HepG2 (cell line): Measurements from ENCODE around the gene DDR1. TPM values are rescaled to one million over a fixed set of nuclear protein-coding genes. Genes with fewer than 3 reads are reported as not detected.
A peak's percentile ranks its signal among the peaks of the same experiment; 100 is the strongest.

Experiments
- ARNT ChIP-seq: fragments of 450-650 bp; IDR thresholded peaks from 2 replicates; pipeline ENCODE4 v1.6.1; 2017
- CENPT ChIP-seq: sonication (generic); formaldehyde crosslinking; IDR thresholded peaks from 2 replicates; pipeline ENCODE4 v1.8.0; 2022; ENCODE audit warnings: low read depth, mild to moderate bottlenecking, moderate library complexity, missing genetic modification reagents
- JARID2 ChIP-seq: sonication (generic); formaldehyde crosslinking; IDR thresholded peaks from 2 replicates; pipeline ENCODE4 v1.8.1; 2023; ENCODE audit warnings: missing genetic modification reagents, inconsistent platforms; ENCODE audit not compliant: insufficient replicate concordance
- MEF2D ChIP-seq: sonication (generic); formaldehyde crosslinking; IDR thresholded peaks from 2 replicates; pipeline ENCODE4 v1.5.1; 2020; ENCODE audit warnings: mild to moderate bottlenecking, missing genetic modification reagents
- MEIS2 ChIP-seq: sonication (generic); formaldehyde crosslinking; IDR thresholded peaks from 2 replicates; pipeline ENCODE4 v1.9.0; 2021; ENCODE audit warnings: mild to moderate bottlenecking, missing genetic modification reagents
- MYC ChIP-seq: sonication (generic); formaldehyde crosslinking; IDR thresholded peaks from 2 replicates; pipeline ENCODE4 v1.9.0; 2021; ENCODE audit warnings: missing genetic modification reagents, borderline replicate concordance
- NFATC3 ChIP-seq: sonication (generic); formaldehyde crosslinking; IDR thresholded peaks from 2 replicates; pipeline ENCODE4 v1.5.1; 2020; ENCODE audit warnings: mild to moderate bottlenecking, missing genetic modification reagents
- PAF1 ChIP-seq: IDR thresholded peaks from 2 replicates; pipeline ENCODE4 v1.6.1; 2016; ENCODE audit warnings: missing genetic modification reagents, missing compliant biosample characterization
- SCMH1 ChIP-seq: sonication (generic); formaldehyde crosslinking; IDR thresholded peaks from 2 replicates; pipeline ENCODE4 v1.9.0; 2021; ENCODE audit warnings: missing genetic modification reagents, mild to moderate bottlenecking, borderline replicate concordance
- THAP11 ChIP-seq: IDR thresholded peaks from 2 replicates; pipeline ENCODE4 v1.6.1; 2016; ENCODE audit warnings: missing biosample characterization, missing genetic modification reagents
- TP53 ChIP-seq: sonication (generic); formaldehyde crosslinking; conservative IDR thresholded peaks from 2 replicates; pipeline ENCODE4 v1.4.0; 2020; ENCODE audit warnings: missing genetic modification reagents
- ZBTB1 ChIP-seq: sonication (generic); formaldehyde crosslinking; IDR thresholded peaks from 2 replicates; pipeline ENCODE4 v1.4.0; 2020; ENCODE audit warnings: missing genetic modification reagents, borderline replicate concordance
- ZFP82 ChIP-seq: sonication (generic); formaldehyde crosslinking; IDR thresholded peaks from 2 replicates; pipeline ENCODE4 v1.5.1; 2020; ENCODE audit warnings: mild to moderate bottlenecking, missing genetic modification reagents, borderline replicate concordance
- ZNF33B ChIP-seq: sonication (generic); formaldehyde crosslinking; IDR thresholded peaks from 2 replicates; pipeline ENCODE4 v1.5.1; 2020; ENCODE audit warnings: mild to moderate bottlenecking, missing genetic modification reagents
- ZNF354B ChIP-seq: sonication (generic); formaldehyde crosslinking; IDR thresholded peaks from 2 replicates; pipeline ENCODE4 v1.8.0; 2022; ENCODE audit warnings: mild to moderate bottlenecking, missing genetic modification reagents
- ZNF556 ChIP-seq: sonication (generic); formaldehyde crosslinking; IDR thresholded peaks from 2 replicates; pipeline ENCODE4 v1.4.0; 2020; ENCODE audit warnings: mild to moderate bottlenecking, missing genetic modification reagents, borderline replicate concordance
- ZNF720 ChIP-seq: sonication (generic); formaldehyde crosslinking; IDR thresholded peaks from 2 replicates; pipeline ENCODE4 v1.4.0; 2020; ENCODE audit warnings: missing genetic modification reagents
- ZNF816 ChIP-seq: sonication (generic); formaldehyde crosslinking; IDR thresholded peaks from 2 replicates; pipeline ENCODE4 v1.8.0; 2022; ENCODE audit warnings: missing genetic modification reagents, mild to moderate bottlenecking, borderline replicate concordance
- ZNF879 ChIP-seq: sonication (generic); formaldehyde crosslinking; IDR thresholded peaks from 2 replicates; pipeline ENCODE4 v1.8.1; 2023; ENCODE audit warnings: missing genetic modification reagents
- polyA plus RNA-seq, 8 experiments: library from polyadenylated mRNA; depleted of rRNA in 3 of 8; stranded (reverse) in 7 of 8; unstranded in 1 of 8; fragments of >200 nt; fragmentation: Illumina TruSeq in 4 of 8; extraction: Trizol in 4 of 8; gene quantifications; 2 replicates each; pipeline versions ENCODE4 v1.2.1 to v1.2.3, GENCODE V29; 2011 to 2016; ENCODE audit warnings: low read depth in 4 of 8, missing spikeins in 1 of 8, mixed read lengths in 1 of 8; ENCODE audit not compliant: insufficient read depth in 1 of 8
- total RNA-seq, 5 experiments: library from RNA; depleted of rRNA; stranded (reverse); fragments of >200 nt; fragmentation: Illumina TruSeq; extraction: Trizol; gene quantifications; 2 replicates each; pipeline ENCODE4 v1.2.3, GENCODE V29; 2016; ENCODE audit warnings: low read depth in 1 of 5
- TF ChIP-seq, protein P1 (sequence below): conservative IDR thresholded peaks from 2 replicates; pipeline ENCODE4 v1.6.1; 2018; ENCODE audit warnings: missing genetic modification reagents
- TF ChIP-seq, protein P2 (sequence below): sonication (generic); formaldehyde crosslinking; IDR thresholded peaks from 2 replicates; pipeline ENCODE4 v1.5.0; 2020; ENCODE audit warnings: mild to moderate bottlenecking, low read depth, missing genetic modification reagents, borderline replicate concordance
- TF ChIP-seq, protein P3 (sequence below): sonication (generic); formaldehyde crosslinking; IDR thresholded peaks from 2 replicates; pipeline ENCODE4 v1.5.1; 2020; ENCODE audit warnings: missing genetic modification reagents, mild to moderate bottlenecking, borderline replicate concordance
- TF ChIP-seq, protein P4 (sequence below): sonication (generic); formaldehyde crosslinking; IDR thresholded peaks from 2 replicates; pipeline ENCODE4 v1.4.0; 2020; ENCODE audit warnings: mild to moderate bottlenecking, missing genetic modification reagents, borderline replicate concordance
- TF ChIP-seq, protein P5 (sequence below): sonication (generic); formaldehyde crosslinking; IDR thresholded peaks from 2 replicates; pipeline ENCODE4 v1.8.1; 2023; ENCODE audit warnings: missing genetic modification reagents, mild to moderate bottlenecking, borderline replicate concordance
- TF ChIP-seq, protein P6 (sequence below): sonication (generic); formaldehyde crosslinking; IDR thresholded peaks from 2 replicates; pipeline ENCODE4 v1.4.0; 2020; ENCODE audit warnings: mild to moderate bottlenecking, missing genetic modification reagents

Gene DDR1
- total and polyA plus RNA-seq, 2 of the 13 experiments (the other 11 are each of a cell fraction or from before 2014, with no cell fraction given): 16.7 to 20.2 TPM

DNA sequence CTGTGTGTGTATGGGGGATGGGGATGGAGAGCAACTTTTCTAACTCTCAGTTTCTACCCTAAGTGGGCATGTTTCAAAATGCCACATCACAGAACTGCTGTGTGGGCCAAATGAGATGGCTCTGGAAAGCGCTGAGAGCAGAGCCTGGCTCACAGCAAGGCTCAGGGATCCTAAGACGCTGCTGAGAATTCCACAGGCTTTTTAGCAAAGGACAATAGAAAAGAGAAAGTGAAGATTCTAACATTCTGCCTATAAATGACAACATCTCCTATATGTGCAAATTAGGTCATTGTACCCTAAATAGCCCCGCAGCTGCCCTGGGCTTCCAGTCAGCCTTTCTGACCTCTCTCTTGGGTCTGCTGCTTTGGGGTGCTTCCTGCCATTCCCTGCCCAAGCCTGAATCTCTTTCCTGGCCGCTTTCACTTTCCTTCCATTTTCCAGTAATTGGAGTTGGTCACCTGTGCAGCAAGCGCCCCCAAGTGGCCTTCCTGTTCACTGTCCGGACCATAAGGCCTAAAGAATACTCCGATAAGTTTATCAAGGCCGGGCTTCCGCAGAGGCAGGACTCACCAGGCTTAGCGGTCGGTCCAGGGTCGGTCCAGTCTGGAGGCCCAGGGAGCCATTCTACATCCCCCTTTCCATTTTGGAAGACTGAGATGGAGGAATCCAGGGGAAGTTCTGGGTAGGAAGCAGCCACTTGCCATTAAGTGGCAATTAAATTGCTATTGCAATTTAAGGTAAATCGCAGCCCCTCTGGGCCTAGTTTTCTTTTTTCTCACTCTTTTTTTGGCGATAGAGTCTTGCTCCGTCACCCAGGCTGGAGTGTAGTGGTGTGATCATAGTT is 6.7 kb upstream of the DDR1 start (continued):
- TF ChIP-seq, protein P1, sequence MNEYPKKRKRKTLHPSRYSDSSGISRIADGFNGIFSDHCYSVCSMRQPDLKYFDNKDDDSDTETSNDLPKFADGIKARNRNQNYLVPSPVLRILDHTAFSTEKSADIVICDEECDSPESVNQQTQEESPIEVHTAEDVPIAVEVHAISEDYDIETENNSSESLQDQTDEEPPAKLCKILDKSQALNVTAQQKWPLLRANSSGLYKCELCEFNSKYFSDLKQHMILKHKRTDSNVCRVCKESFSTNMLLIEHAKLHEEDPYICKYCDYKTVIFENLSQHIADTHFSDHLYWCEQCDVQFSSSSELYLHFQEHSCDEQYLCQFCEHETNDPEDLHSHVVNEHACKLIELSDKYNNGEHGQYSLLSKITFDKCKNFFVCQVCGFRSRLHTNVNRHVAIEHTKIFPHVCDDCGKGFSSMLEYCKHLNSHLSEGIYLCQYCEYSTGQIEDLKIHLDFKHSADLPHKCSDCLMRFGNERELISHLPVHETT (CRISPR knock-in tag): no peak
- TF ChIP-seq ZNF354B (0 out of 2 replicates have a peak, but pooled peaks have one; percentile 16), MEF2D (no peak), ZNF879 (no peak), ZNF556 (peak; percentile 68; the same call in 1 of the 2 replicates), NFATC3 (CRISPR knock-in tag) (no peak), ZNF816 (CRISPR knock-in tag) (no peak), ARNT (no peak), ZBTB1 (CRISPR knock-in tag) (no peak), ZNF33B (no peak), MEIS2 (no peak; the same call in 1 of the 2 replicates), MYC (no peak; the same call in 1 of the 2 replicates), THAP11 (CRISPR knock-in tag) (peak; percentile 74), ZFP82 (CRISPR knock-in tag) (no peak), SCMH1 (CRISPR knock-in tag) (no peak), PAF1 (CRISPR knock-in tag) (no peak), CENPT (CRISPR knock-in tag) (no peak), JARID2 (CRISPR knock-in tag) (peak; percentile 34), ZNF720 (CRISPR knock-in tag) (no peak), TP53 (no peak)
- TF ChIP-seq, protein P2, sequence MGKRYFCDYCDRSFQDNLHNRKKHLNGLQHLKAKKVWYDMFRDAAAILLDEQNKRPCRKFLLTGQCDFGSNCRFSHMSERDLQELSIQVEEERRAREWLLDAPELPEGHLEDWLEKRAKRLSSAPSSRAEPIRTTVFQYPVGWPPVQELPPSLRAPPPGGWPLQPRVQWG (CRISPR knock-in tag): no peak
- TF ChIP-seq, protein P3, sequence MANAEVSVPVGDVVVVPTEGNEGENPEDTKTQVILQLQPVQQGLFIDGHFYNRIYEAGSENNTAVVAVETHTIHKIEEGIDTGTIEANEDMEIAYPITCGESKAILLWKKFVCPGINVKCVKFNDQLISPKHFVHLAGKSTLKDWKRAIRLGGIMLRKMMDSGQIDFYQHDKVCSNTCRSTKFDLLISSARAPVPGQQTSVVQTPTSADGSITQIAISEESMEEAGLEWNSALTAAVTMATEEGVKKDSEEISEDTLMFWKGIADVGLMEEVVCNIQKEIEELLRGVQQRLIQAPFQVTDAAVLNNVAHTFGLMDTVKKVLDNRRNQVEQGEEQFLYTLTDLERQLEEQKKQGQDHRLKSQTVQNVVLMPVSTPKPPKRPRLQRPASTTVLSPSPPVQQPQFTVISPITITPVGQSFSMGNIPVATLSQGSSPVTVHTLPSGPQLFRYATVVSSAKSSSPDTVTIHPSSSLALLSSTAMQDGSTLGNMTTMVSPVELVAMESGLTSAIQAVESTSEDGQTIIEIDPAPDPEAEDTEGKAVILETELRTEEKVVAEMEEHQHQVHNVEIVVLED: no peak; the same call in 1 of the 2 replicates
- TF ChIP-seq, protein P4, sequence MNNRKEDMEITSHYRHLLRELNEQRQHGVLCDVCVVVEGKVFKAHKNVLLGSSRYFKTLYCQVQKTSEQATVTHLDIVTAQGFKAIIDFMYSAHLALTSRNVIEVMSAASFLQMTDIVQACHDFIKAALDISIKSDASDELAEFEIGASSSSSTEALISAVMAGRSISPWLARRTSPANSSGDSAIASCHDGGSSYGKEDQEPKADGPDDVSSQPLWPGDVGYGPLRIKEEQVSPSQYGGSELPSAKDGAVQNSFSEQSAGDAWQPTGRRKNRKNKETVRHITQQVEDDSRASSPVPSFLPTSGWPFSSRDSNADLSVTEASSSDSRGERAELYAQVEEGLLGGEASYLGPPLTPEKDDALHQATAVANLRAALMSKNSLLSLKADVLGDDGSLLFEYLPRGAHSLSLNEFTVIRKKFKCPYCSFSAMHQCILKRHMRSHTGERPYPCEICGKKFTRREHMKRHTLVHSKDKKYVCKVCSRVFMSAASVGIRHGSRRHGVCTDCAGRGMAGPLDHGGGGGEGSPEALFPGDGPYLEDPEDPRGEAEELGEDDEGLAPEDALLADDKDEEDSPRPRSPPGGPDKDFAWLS (CRISPR knock-in tag): no peak
- TF ChIP-seq, protein P5, sequence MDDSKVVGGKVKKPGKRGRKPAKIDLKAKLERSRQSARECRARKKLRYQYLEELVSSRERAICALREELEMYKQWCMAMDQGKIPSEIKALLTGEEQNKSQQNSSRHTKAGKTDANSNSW: no peak
- TF ChIP-seq, protein P6, sequence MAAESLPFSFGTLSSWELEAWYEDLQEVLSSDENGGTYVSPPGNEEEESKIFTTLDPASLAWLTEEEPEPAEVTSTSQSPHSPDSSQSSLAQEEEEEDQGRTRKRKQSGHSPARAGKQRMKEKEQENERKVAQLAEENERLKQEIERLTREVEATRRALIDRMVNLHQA (CRISPR knock-in tag): no peak
